Measurements from ENCODE around the gene FBRS.

Gene FBRS

GRCh38 chr16:30645727-30646126 is 12.5 kb upstream of the FBRS start:
- no peak for DNase-seq

GRCh38 chr16:30647274-30647571 is 11.0 kb upstream of the FBRS start:
- no peak for DNase-seq

- DNase-seq: no peak
These were observed 8.4 kb upstream of the FBRS start for GRCh38 chr16:30649725-30650368.

- DNase-seq: peak; percentile 95
These were observed 7.7 kb upstream of the FBRS start, which contains the start of gene PRR14 for GRCh38 chr16:30650369-30651123. Gene PRR14, plus strand, starts transcription at chr16:30650960. Its CDS starts 686 bp downstream, at chr16:30651646.

GRCh38 chr16:30651124-30652004 is 6.9 kb upstream of the FBRS start:
- no peak for DNase-seq

- DNase-seq: no peak
These were observed 6.3 kb upstream of the FBRS start for GRCh38 chr16:30652005-30652296.

- no peak for DNase-seq
These were observed 5.5 kb upstream of the FBRS start for GRCh38 chr16:30652718-30653117.

GRCh38 chr16:30654856-30655255 is 3.4 kb upstream of the FBRS start:
- no peak for DNase-seq

GRCh38 chr16:30655815-30656347 is 2.4 kb upstream of the FBRS start:
- no peak for DNase-seq

GRCh38 chr16:30656388-30656787 is 1.8 kb upstream of the FBRS start:
- no peak for DNase-seq

GRCh38 chr16:30656974-30657865 is 1.0 kb upstream of the FBRS start:
- DNase-seq: no peak

- DNase-seq: peak; percentile 95
These were observed 688 bp downstream of the FBRS start for GRCh38 chr16:30658731-30659506.

- DNase-seq: no peak
These were observed 1.5 kb downstream of the FBRS start for GRCh38 chr16:30659507-30660423.

- no peak for DNase-seq
These were observed 2.4 kb downstream of the FBRS start for GRCh38 chr16:30660424-30661261.

- DNase-seq: no peak
These were observed 4.2 kb downstream of the FBRS start for GRCh38 chr16:30662449-30662848.

GRCh38 chr16:30663038-30663437 is 4.8 kb downstream of the FBRS start:
- no peak for DNase-seq

GRCh38 chr16:30663820-30664219 is 5.6 kb downstream of the FBRS start:
- DNase-seq: no peak

GRCh38 chr16:30664616-30665109 is 6.4 kb downstream of the FBRS start:
- DNase-seq: no peak

- DNase-seq: no peak
These were observed 7.1 kb downstream of the FBRS start for GRCh38 chr16:30665155-30665829.
